Kidney epithelial cell (primary cell): ENCODE measurements around the gene LINGO3. TPM values are rescaled to one million over a fixed set of nuclear protein-coding genes. Genes with fewer than 3 reads are reported as not detected.

Experiments used
- DNase-seq: peaks from one replicate; pipeline ENCODE4 v3.0.0-alpha.2; 2010; ENCODE audit warnings: low read depth
- H3K27me3 ChIP-seq: 2 replicates; pipeline ENCODE4 v1.6.0; 2011; ENCODE audit warnings: low read length; ENCODE audit not compliant: control insufficient read depth, insufficient read depth
- H3K36me3 ChIP-seq: 2 replicates; pipeline ENCODE4 v1.5.1; 2011; ENCODE audit warnings: low read length; ENCODE audit not compliant: control insufficient read depth, insufficient read depth
- H3K4me3 ChIP-seq: 2 replicates; pipeline ENCODE4 v1.5.1; 2011; ENCODE audit warnings: low read depth, mild to moderate bottlenecking, control low read depth, low read length
- total RNA-seq: library from RNA; depleted of rRNA; stranded (reverse); fragments of >200 nt; gene quantifications from 2 replicates; pipeline ENCODE4 v1.2.3, GENCODE V29; 2015
- TF ChIP-seq, protein P1 (sequence below): IDR thresholded peaks from 2 replicates; pipeline ENCODE4 v1.5.1; 2011; ENCODE audit warnings: mild to moderate bottlenecking, moderate library complexity, low read length, control low read depth, inconsistent platforms; ENCODE audit not compliant: insufficient read depth, poor library complexity, severe bottlenecking

LINGO3 gene
- total RNA-seq, 1 donor from 2014 or later, result not detected

DNA sequence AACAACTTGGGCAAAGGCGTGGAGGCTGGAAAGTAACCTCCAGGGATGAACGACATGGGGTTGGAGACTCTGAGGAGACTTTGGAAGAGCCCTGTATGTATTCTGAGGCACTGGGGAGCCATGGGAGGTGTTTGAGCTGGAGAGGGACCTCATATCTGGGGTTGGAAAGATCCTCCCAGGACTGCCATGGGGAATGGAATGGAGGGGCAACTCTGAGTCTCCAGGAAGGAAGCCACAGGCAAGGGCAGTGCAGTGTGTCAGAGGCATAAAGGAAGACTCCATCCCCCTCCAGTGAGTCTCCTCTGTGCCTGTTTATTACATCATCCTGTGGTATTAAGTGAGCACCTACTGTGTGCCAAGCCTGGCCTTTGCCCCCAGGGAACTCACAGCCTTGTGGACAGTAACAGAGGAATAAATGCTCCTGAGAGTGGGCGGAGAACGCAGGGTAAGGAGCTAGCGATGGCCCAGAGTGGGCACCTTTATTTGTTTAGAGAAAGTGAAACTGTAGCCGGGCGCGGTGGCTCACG lies 33.7 kb downstream of the LINGO3 start:
- no peak for DNase-seq
- Histone ChIP-seq H3K36me3 (peaks cover 2% of the 10 kb centered on the region), H3K27me3 (no peaks in the 10 kb centered on the region), H3K4me3 (no peak overlapping the region)
- TF ChIP-seq, protein P1, sequence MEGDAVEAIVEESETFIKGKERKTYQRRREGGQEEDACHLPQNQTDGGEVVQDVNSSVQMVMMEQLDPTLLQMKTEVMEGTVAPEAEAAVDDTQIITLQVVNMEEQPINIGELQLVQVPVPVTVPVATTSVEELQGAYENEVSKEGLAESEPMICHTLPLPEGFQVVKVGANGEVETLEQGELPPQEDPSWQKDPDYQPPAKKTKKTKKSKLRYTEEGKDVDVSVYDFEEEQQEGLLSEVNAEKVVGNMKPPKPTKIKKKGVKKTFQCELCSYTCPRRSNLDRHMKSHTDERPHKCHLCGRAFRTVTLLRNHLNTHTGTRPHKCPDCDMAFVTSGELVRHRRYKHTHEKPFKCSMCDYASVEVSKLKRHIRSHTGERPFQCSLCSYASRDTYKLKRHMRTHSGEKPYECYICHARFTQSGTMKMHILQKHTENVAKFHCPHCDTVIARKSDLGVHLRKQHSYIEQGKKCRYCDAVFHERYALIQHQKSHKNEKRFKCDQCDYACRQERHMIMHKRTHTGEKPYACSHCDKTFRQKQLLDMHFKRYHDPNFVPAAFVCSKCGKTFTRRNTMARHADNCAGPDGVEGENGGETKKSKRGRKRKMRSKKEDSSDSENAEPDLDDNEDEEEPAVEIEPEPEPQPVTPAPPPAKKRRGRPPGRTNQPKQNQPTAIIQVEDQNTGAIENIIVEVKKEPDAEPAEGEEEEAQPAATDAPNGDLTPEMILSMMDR, result no peak

DNA sequence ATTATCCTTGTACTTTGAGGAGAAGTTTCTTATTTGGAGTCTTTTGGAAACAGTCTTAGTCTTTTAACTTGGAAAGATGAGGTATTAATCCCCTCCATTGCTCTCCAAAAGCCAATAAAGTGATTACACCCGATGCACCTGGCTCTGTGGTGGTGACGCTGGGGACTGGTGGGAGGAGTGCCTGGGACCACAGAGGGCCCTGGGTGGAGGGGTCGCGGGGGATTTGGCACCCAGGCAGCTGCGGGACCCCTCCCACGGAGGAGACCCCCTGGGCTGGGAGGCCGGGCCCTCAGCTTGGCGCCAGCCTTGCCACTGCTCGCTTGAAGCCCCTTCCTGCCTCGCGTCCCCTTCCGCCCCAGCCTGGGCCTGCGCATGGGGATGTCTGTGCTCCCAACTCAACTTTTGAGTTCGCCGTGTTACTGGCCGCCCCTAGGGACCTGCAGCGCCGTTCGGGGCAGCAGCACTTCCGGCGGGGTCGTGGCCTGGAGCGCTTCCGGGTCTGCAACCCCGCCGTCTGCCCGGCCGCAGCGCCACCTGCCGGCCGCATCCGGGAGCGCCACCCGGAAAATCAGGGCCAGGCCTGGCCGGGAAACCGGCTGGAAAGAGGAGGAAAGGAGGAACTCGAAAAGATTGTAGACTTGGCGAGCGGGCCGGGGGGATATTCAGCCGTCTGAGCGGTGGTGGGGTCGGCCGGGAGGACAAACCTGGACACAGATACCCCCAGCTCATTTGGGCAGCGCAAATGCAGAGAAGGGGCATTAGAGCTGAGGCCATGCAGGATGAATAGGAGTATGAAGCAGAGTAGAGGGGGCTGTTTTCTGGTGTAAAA lies 34.4 kb downstream of the LINGO3 start:
- DNase-seq, result no peak
- Histone ChIP-seq H3K4me3 (peak overlapping the region; percentile 12), H3K36me3 (peaks cover 2% of the 10 kb centered on the region), H3K27me3 (no peaks in the 10 kb centered on the region)
- TF ChIP-seq, protein P1, result peak; percentile 73

DNA sequence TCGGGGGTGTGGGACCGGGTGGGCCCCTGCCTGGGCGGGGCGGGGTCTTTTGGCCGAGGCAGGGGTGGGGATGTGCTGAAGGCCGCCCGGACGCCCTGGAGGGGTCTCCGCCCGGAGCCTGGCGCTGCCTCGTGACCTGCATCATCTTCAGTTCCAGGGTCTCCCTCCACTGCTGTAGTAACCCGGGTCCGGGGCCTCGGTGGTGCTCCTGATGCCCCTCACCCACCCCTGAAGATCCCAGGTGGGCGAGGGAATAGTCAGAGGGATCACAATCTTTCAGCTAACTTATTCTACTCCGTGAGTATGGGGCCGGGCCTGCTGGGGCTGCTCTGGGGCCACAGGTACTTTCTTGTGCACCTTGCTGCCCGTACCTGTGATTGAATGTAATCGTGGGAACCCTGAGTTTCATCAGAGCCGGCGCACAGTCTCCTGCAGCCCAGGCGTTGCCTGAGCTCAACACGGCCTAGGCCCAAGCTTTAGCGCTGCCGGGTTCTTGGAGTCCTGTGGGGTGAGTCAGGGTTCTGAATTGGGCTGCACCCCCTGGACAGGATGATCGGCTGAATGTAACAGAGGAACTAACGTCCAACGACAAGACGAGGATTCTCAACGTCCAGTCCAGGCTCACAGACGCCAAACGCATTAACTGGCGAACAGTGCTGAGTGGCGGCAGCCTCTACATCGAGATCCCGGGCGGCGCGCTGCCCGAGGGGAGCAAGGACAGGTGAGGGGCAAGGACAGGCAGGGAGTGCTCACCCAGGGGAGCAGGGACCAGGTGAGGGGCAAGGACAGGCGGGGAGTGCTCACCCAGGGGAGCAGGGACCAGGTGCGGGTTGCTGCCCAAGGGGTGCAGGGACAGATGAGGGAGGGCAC lies 36.5 kb downstream of the LINGO3 start:
- Histone ChIP-seq H3K36me3 (peaks cover 2% of the 10 kb centered on the region), H3K4me3 (peak overlapping the region; percentile 83), H3K27me3 (no peaks in the 10 kb centered on the region)
- DNase-seq, result no peak
- TF ChIP-seq, protein P1, result no peak

DNA sequence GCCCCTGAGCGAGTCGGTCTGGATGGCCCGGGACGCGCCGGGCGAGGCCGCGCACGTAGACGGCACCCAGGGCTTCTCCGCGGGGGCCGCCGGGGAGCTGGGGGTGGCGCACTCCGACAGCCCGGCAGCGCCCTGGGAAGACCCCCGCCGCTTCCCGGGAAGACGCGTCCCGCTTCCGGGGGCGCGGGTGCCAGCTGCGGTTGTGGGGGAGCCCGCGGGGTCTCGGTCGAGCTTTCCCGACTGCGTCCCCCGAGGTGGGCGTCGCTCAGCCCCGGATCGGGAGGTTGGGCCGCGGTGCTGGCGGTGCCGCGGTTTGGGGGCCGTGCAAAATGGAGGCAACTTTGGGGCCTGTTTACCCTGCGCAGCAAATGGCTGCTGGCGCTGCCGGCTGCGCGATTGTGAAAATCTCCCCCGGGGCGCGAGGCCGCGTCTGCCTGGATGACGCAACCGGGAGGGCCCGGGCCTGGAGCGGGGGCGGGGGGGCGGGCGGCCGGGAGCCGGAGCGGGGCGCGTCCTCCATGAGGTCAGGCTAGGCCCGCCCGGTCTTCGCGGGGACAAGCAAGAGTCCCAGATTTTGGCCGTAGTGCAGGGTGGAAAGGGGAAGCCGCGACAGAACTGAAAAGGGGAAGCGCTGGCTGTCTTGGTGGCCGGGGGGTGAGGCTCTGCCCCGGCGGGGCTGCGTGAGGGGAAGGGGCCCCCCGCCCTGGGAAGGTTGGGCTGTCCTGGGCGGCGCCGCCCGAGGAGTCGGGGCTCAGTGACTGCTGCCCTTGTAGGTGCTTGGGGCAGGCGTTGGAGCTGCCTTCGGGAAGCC lies 37.3 kb downstream of the LINGO3 start:
- Histone ChIP-seq H3K4me3 (peak overlapping the region; percentile 83), H3K27me3 (no peaks in the 10 kb centered on the region), H3K36me3 (peaks cover 2% of the 10 kb centered on the region)
- DNase-seq, result no peak
- TF ChIP-seq, protein P1, result no peak

DNA sequence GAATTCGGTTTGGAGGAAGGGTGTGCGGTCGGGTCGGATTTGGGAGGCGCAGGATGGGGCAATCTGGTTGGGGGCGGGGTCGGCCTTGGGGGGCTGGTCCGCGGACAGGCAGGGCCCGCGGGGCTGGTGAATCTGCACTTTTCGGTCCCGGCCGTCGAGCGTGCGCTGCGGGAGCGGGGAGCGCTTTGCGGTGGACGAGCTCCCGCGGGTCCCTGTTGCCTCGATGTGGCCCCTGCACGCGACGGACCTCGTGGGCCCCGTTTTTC lies 37.9 kb downstream of the LINGO3 start:
- no peaks in the 10 kb centered on the region for H3K27me3 ChIP-seq
- TF ChIP-seq, protein P1, result no peak
- no peak for DNase-seq
- H3K4me3 ChIP-seq, result peak overlapping the region; percentile 83
- peaks cover 2% of the 10 kb centered on the region for H3K36me3 ChIP-seq
